MM.1S (cell line): ENCODE measurements around the gene S100A8.

ENCODE experiments used
- CTCF ChIP-seq: fragments of 300-600 bp; sonication (generic); IDR thresholded peaks from 2 replicates; pipeline ENCODE4 v1.5.1; 2016; ENCODE audit warnings: antibody characterized with exemption, low read length, mixed read lengths
- EZH2 ChIP-seq: fragments of 300-600 bp; sonication (generic); optimal IDR thresholded peaks from 2 replicates; pipeline ENCODE3; 2017; ENCODE audit warnings: low read depth, mild to moderate bottlenecking, antibody characterized with exemption, low read length, mixed read lengths

GRCh38 chr1:153439273-153439672, 48.4 kb upstream of the S100A8 start:
- no peak for TF ChIP-seq CTCF
- TF ChIP-seq EZH2, result no peak
